Right cardiac atrium (tissue), 5 donors: ENCODE results near the gene PRKAR1A. TPM values are rescaled to one million over a fixed set of nuclear protein-coding genes. Genes with fewer than 3 reads are reported as not detected.
"Not testable (repeated sequence)": the region's sequence is repeated elsewhere in the genome, so short reads cannot be mapped to it uniquely, and the experiment has no call there.

Source experiments
- ATAC-seq, 2 donors: fragments of 200-7000 bp; cut with Tn5 transposase; one replicate each; pipeline versions ENCODE4 v1.8.0 to v1.9.1; 2020; ENCODE audit warnings: moderate library complexity in 2 of 2, mild to moderate bottlenecking in 1 of 2
- DNase-seq, 3 donors: peaks; one replicate each; pipeline ENCODE4 v3.0.0-alpha.2; 2020
- H3K27ac ChIP-seq: one replicate; pipeline ENCODE4 v1.5.1; 2013; ENCODE audit warnings: mild to moderate bottlenecking, low read length, control low read depth, moderate library complexity
- H3K27me3 ChIP-seq: one replicate; pipeline ENCODE4 v1.6.1; 2013; ENCODE audit not compliant: control insufficient read depth, insufficient read depth
- H3K4me1 ChIP-seq: one replicate; pipeline ENCODE4 v1.6.1; 2013; ENCODE audit warnings: low read length; ENCODE audit not compliant: control insufficient read depth, insufficient read depth
- H3K4me3 ChIP-seq: one replicate; pipeline ENCODE4 v1.5.1; 2013; ENCODE audit warnings: low read length, control low read depth
- H3K9me3 ChIP-seq: one replicate; pipeline ENCODE4 v1.6.1; 2013; ENCODE audit warnings: low read length; ENCODE audit not compliant: control insufficient read depth
- WGBS: extraction: QIAGEN DNeasy Blood & Tissue Kit; methylation state at CpG from one replicate; pipeline ENCODE4 v1.1.7; 2013; 5-methylcytosine and 5-hydroxymethylcytosine counted together
- intact Hi-C, 4 donors: fragments of 100-400 bp; cut with DNase I; formaldehyde crosslinking; loops; one replicate each; pipeline versions ENCODE4 v1.11.0 to v1.14.0; 2022 to 2023
- polyA plus RNA-seq: library from polyadenylated mRNA; stranded (reverse); fragments of 200-250 nt; gene quantifications from one replicate; pipeline ENCODE4 v1.2.3, GENCODE V29; 2013
- total RNA-seq, 4 donors: library from RNA; stranded (reverse); fragmentation: NEBNext Ultra II Directional; extraction: Animal tissue kit (Norgen Biotek cat#: 25700); gene quantifications; one replicate each; pipeline ENCODE4 v1.2.1, GENCODE V29; 2021
- donor health status: healthy with polysubstance abuse.
- donor health status: DM: no; HTN: yes; CAD: no.
- donor health status: DM: no; HTN: no; CAD: no.
- donor health status: DM: no; HTN: yes; CAD: no; lungs with severe emphysema.
- donor health status: DM: yes; HTN: yes; CAD: no.

PRKAR1A gene
- total and polyA plus RNA-seq, 5 donors, result 187 to 768 (median 582) TPM

GRCh38 chr17:68511254-68511670 is 968 bp upstream of the PRKAR1A start:
- Histone ChIP-seq H3K4me1 (no peaks in the 10 kb centered on the region), H3K4me3 (peak overlapping the region; percentile 68), H3K9me3 (no peaks in the 10 kb centered on the region), H3K27me3 (no peaks in the 10 kb centered on the region), H3K27ac (peak overlapping the region; percentile 98)
- DNase-seq (no peak), ATAC-seq (no peak)
- WGBS, result 7% methylated on average over 10 of the region's 10 CpGs
- intact Hi-C loops, result loop anchor here in 1 of 4 donors (10.0 kb wide), 1 partner anchor 46 kb away; no protein-coding TSS in a partner anchor

DNA sequence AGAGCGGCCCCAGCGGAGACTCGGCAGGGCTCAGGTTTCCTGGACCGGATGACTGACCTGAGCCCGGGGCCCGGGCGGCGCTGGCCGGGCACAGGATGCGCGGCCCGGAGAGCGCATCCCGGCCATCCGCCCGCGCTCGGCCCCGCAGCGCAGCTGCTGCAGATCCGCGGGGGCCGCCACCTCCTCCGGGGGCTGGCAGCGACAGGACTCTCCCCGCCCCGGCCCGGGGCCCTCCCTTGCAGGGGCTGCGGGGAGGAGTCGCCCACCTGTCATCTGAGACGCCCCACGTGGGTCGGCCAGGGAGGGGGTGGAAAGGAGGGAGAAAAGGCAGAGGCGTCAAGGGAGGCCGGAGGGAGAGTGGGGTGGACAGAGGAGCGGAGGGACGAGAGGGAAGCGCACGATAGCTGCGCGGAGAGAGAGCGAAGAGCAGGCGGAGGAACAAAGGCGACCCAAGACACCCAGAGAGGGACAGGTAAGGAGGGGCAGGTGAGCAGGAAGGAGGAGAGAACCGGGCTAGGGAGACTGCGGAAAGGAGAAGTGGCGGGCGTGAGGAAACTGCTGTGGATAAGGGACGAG is 471 bp upstream of the PRKAR1A start:
- intact Hi-C loops, result loop anchor here in 1 of 4 donors (10.0 kb wide), 1 partner anchor 47 kb away; no protein-coding TSS in a partner anchor
- peak; percentile 83 to 95 (median 93) for DNase-seq
- peak overlapping the region; percentile 98 for H3K27ac ChIP-seq
- WGBS, result under 1% methylated on average over 49 of the region's 49 CpGs
- no peaks in the 10 kb centered on the region for H3K4me1 ChIP-seq
- H3K9me3 ChIP-seq, result no peaks in the 10 kb centered on the region
- ATAC-seq, result peak; percentile 80 to 86
- peak overlapping the region; percentile 68 for H3K4me3 ChIP-seq
- no peaks in the 10 kb centered on the region for H3K27me3 ChIP-seq

- H3K27me3 ChIP-seq, result no peaks in the 10 kb centered on the region
- ATAC-seq (peak; percentile 4 to 9), DNase-seq (peak in 2 of 3 donors; percentile 39 to 72)
- no peaks in the 10 kb centered on the region for H3K9me3 ChIP-seq
- intact Hi-C loops, result loop anchor here in 1 of 4 donors (10.0 kb wide), 1 partner anchor 48 kb away; no protein-coding TSS in a partner anchor
- H3K4me3 ChIP-seq, result peak overlapping the region; percentile 68
- H3K4me1 ChIP-seq, result no peaks in the 10 kb centered on the region
- WGBS, result under 1% methylated on average over 20 of the region's 20 CpGs
- peak overlapping the region; percentile 98 for H3K27ac ChIP-seq
These were observed 787 bp downstream of the PRKAR1A start for GRCh38 chr17:68512960-68513474.

GRCh38 chr17:68513932-68514331 is 1.7 kb downstream of the PRKAR1A start:
- 11% methylated on average over 3 of the region's 3 CpGs for WGBS
- DNase-seq (no peak), ATAC-seq (no peak)
- H3K27ac ChIP-seq, result no peak overlapping the region
- H3K9me3 ChIP-seq, result no peaks in the 10 kb centered on the region
- H3K27me3 ChIP-seq, result no peaks in the 10 kb centered on the region
- intact Hi-C loops, result loop anchor here in 1 of 4 donors (10.0 kb wide), 1 partner anchor 49 kb away; no protein-coding TSS in a partner anchor
- peak overlapping the region; percentile 68 for H3K4me3 ChIP-seq
- H3K4me1 ChIP-seq, result no peaks in the 10 kb centered on the region

- 15% methylated on average over 15 of the region's 15 CpGs for WGBS
- no peaks in the 10 kb centered on the region for H3K27me3 ChIP-seq
- no peaks in the 10 kb centered on the region for H3K9me3 ChIP-seq
- H3K27ac ChIP-seq, result peak overlapping the region; percentile 72
- intact Hi-C loops, result loop anchor here in 1 of 4 donors (10.0 kb wide), 1 partner anchor 50 kb away; no protein-coding TSS in a partner anchor
- peak overlapping the region; percentile 68 for H3K4me3 ChIP-seq
- no peak for ATAC-seq
- H3K4me1 ChIP-seq, result peaks cover 2% of the 10 kb centered on the region
- DNase-seq, result no peak
These were observed 2.8 kb downstream of the PRKAR1A start for GRCh38 chr17:68514831-68515635.

GRCh38 chr17:68516732-68517131 is 4.5 kb downstream of the PRKAR1A start:
- Histone ChIP-seq H3K4me3 (no peak overlapping the region), H3K27ac (no peak overlapping the region)
- WGBS, result 53% methylated on average over 1 of the region's 1 CpG

GRCh38 chr17:68517605-68518004 is 5.4 kb downstream of the PRKAR1A start:
- intact Hi-C loops, result loop anchor here in 1 of 4 donors (10.0 kb wide), 1 partner anchor 53 kb away; no protein-coding TSS in a partner anchor
- not testable (repeated sequence) for ATAC-seq, H3K4me3 ChIP-seq, H3K27me3 ChIP-seq, H3K9me3 ChIP-seq, H3K4me1 ChIP-seq, DNase-seq
- 93% methylated on average over 3 of the region's 3 CpGs for WGBS
- H3K27ac ChIP-seq, result peak overlapping the region; percentile 60

More at GRCh38 chr17:68516732-68517131, 4.5 kb downstream of the PRKAR1A start:
- Histone ChIP-seq H3K9me3 (no peaks in the 10 kb centered on the region), H3K27me3 (no peaks in the 10 kb centered on the region), H3K4me1 (peaks cover 6% of the 10 kb centered on the region)
- DNase-seq, result no peak
- ATAC-seq, result no peak
- intact Hi-C loops, result loop anchor here in 1 of 4 donors (10.0 kb wide), 1 partner anchor 52 kb away; no protein-coding TSS in a partner anchor

DNA sequence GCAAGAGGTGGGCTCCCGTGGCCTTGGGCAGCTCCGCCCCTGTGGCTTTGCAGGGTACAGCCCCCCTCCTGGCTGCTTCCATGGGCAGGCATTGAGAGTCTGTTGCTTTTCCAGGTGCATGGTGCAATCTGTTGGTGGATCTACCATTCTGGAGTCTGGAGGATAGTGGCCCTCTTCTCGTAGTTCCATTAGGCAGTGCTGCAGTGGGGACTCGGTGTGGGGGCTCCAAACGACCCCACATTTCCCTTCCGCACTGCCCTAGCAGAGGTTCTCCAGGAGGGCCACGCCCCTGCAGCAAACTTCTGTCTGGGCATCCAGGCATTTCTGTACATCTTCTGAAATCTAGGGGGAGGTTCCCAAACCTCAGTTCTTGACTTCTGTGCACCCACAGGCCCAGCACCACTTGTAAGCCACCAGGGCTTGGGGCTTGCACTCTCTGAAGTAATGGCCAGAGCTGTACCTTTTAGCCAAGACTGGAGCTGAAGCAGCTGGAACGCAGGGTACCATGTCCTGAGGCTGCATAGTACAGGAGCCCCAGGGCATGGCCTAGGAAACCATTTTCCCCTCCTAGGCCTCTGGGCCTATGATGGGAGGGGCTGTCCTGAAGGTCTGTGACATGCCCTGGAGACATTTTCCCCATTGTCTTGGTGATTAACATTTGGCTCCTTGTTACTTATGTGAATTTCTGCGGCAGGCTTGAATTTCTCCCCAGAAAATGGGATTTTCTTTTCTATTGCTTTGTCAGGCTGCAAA is 6.0 kb downstream of the PRKAR1A start:
- ATAC-seq, result peak in 1 of 2 donors; percentile 7

DNA sequence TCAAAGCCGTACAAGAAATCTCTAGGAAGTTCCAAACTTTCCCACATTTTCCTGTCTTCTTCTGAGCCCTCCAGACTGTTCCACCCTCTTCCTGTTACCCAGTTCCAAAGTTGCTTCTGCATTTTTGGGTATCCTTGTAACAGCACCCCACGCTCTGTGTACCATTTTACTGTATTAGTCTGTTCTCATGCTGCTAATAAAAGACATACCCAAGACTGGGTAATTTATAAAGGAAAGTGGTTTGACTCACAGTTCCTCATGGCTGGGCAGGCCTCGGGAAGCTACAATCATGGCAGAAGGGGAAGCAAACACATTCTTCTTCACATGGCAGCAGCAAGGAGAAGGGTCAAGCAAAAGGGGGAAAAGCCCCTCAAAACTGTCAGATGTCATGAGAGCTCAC is 6.8 kb downstream of the PRKAR1A start:
- DNase-seq, H3K9me3 ChIP-seq, H3K27me3 ChIP-seq, ATAC-seq, H3K4me3 ChIP-seq, H3K4me1 ChIP-seq: not testable (repeated sequence)
- WGBS, result 73% methylated on average over 3 of the region's 3 CpGs
- intact Hi-C loops, result loop anchor here in 1 of 4 donors (10.0 kb wide), 1 partner anchor 54 kb away; no protein-coding TSS in a partner anchor
- peak overlapping the region; percentile 85 for H3K27ac ChIP-seq

More for the DNA sequence above, 6.0 kb downstream of the PRKAR1A start:
- Histone ChIP-seq H3K27ac (peak overlapping the region; percentile 60), H3K4me3 (no peak overlapping the region), H3K27me3 (no peaks in the 10 kb centered on the region), H3K4me1 (peaks cover 8% of the 10 kb centered on the region), H3K9me3 (no peaks in the 10 kb centered on the region)
- no peak for DNase-seq
- intact Hi-C loops, result loop anchor here in 1 of 4 donors (10.0 kb wide), 1 partner anchor 53 kb away; no protein-coding TSS in a partner anchor
- 94% methylated on average over 9 of the region's 9 CpGs for WGBS

GRCh38 chr17:68519911-68520310 is 7.7 kb downstream of the PRKAR1A start:
- ATAC-seq (peak; percentile 77 to 91), DNase-seq (peak in 1 of 3 donors; percentile 55)
- Histone ChIP-seq H3K27ac (peak overlapping the region; percentile 32), H3K27me3 (no peaks in the 10 kb centered on the region), H3K9me3 (no peaks in the 10 kb centered on the region), H3K4me1 (peaks cover 8% of the 10 kb centered on the region), H3K4me3 (no peak overlapping the region)
- 55% methylated on average over 1 of the region's 1 CpG for WGBS
- intact Hi-C loops, result loop anchor here in 1 of 4 donors (10.0 kb wide), 1 partner anchor 55 kb away; no protein-coding TSS in a partner anchor
